Measurements from ENCODE around the gene ZNF579. TPM values are rescaled to one million over a fixed set of nuclear protein-coding genes. Genes with fewer than 3 reads are reported as not detected.

ZNF579 gene
- total and polyA plus RNA-seq, 2 of the 13 experiments (the other 11 are each of a cell fraction or from before 2014, with no cell fraction given), result 2.1 to 2.9 TPM

GRCh38 chr19:55585658-55586339 lies 5.2 kb upstream of the ZNF579 start (continued):
- TF ChIP-seq CENPBD1 (CRISPR knock-in tag; IDR thresholded peaks at IDR 0.05; ENCODE audit: borderline replicate concordance, low read depth) (no peak), NFIB (CRISPR knock-in tag; IDR thresholded peaks at IDR 0.05; ENCODE audit: borderline replicate concordance) (no peak), ZNF776 (CRISPR knock-in tag; IDR thresholded peaks at IDR 0.05) (no peak), ELF3 (CRISPR knock-in tag; IDR thresholded peaks at IDR 0.05) (no peak), ZBTB10 (CRISPR knock-in tag; IDR thresholded peaks at IDR 0.05; ENCODE audit: borderline replicate concordance) (peak; percentile 72; the same call in 1 of the 2 replicates), TCF12 (IDR thresholded peaks at IDR 0.05) (no peak), TCF12 (CRISPR knock-in tag; IDR thresholded peaks at IDR 0.05) (no peak), ZNF749 (CRISPR knock-in tag; IDR thresholded peaks at IDR 0.05; ENCODE audit: borderline replicate concordance) (no peak), POLR2AphosphoS2 (IDR thresholded peaks at IDR 0.05; ENCODE audit: low read depth, low read length) (no peak), ZNF552 (CRISPR knock-in tag; IDR thresholded peaks at IDR 0.05; ENCODE audit: borderline replicate concordance) (no peak), TARDBP (CRISPR knock-in tag; IDR thresholded peaks at IDR 0.05) (0 out of 2 replicates have a peak, but pooled peaks have one; percentile 28), ZNF619 (CRISPR knock-in tag; IDR thresholded peaks at IDR 0.05) (no peak), ZNF543 (CRISPR knock-in tag; IDR thresholded peaks at IDR 0.05) (no peak), KDM5B (CRISPR knock-in tag; IDR thresholded peaks at IDR 0.05; ENCODE audit: borderline replicate concordance) (peak; percentile 46; the same call in 1 of the 2 replicates), ZNF337 (CRISPR knock-in tag; IDR thresholded peaks at IDR 0.05; ENCODE audit: borderline replicate concordance, low read depth) (no peak), RBAK (CRISPR knock-in tag; IDR thresholded peaks at IDR 0.05) (no peak), ZNF101 (CRISPR knock-in tag; IDR thresholded peaks at IDR 0.05; ENCODE audit: borderline replicate concordance, low read depth) (no peak), NCOA5 (CRISPR knock-in tag; IDR thresholded peaks at IDR 0.05) (no peak), MEF2D (CRISPR knock-in tag; IDR thresholded peaks at IDR 0.05) (no peak), U2AF1 (optimal IDR thresholded peaks at IDR 0.05; ENCODE audit: low read depth, low read length) (no peak), ZBTB2 (CRISPR knock-in tag; IDR thresholded peaks at IDR 0.05; ENCODE audit: low read depth) (no peak), ZNF292 (CRISPR knock-in tag; IDR thresholded peaks at IDR 0.05; ENCODE audit: borderline replicate concordance, low read depth) (0 out of 2 replicates have a peak, but pooled peaks have one; percentile 27)
- TF ChIP-seq, protein P1, sequence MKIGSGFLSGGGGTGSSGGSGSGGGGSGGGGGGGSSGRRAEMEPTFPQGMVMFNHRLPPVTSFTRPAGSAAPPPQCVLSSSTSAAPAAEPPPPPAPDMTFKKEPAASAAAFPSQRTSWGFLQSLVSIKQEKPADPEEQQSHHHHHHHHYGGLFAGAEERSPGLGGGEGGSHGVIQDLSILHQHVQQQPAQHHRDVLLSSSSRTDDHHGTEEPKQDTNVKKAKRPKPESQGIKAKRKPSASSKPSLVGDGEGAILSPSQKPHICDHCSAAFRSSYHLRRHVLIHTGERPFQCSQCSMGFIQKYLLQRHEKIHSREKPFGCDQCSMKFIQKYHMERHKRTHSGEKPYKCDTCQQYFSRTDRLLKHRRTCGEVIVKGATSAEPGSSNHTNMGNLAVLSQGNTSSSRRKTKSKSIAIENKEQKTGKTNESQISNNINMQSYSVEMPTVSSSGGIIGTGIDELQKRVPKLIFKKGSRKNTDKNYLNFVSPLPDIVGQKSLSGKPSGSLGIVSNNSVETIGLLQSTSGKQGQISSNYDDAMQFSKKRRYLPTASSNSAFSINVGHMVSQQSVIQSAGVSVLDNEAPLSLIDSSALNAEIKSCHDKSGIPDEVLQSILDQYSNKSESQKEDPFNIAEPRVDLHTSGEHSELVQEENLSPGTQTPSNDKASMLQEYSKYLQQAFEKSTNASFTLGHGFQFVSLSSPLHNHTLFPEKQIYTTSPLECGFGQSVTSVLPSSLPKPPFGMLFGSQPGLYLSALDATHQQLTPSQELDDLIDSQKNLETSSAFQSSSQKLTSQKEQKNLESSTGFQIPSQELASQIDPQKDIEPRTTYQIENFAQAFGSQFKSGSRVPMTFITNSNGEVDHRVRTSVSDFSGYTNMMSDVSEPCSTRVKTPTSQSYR (CRISPR knock-in tag; IDR thresholded peaks at IDR 0.05; ENCODE audit: borderline replicate concordance), result no peak
